Natural killer cell (primary cell): Measurements from ENCODE around the gene HNRNPK. TPM values are rescaled to one million over a fixed set of nuclear protein-coding genes. Genes with fewer than 3 reads are reported as not detected.

ENCODE experiments used
- ATAC-seq, 3 donors: fragments of 150-1000 bp in 2 of 3; fragments of 200-7000 bp in 1 of 3; cut with Tn5 transposase; 1 replicate in 1 of 3; 2 replicates in 2 of 3; pipeline ENCODE4 v1.10.0; 2021; ENCODE audit warnings: mild to moderate bottlenecking in 2 of 3, moderate library complexity in 2 of 3
- DNase-seq, 2 donors: peaks; one replicate each; pipeline versions ENCODE4 v3.0.0 to v3.0.0-alpha.2; 2013 to 2021; ENCODE audit warnings: mixed read lengths in 1 of 2
- H3K27ac ChIP-seq: one replicate; pipeline ENCODE4 v1.5.1; 2013; ENCODE audit warnings: mild to moderate bottlenecking, low read length
- H3K27me3 ChIP-seq: one replicate; pipeline ENCODE4 v1.6.1; 2013; ENCODE audit warnings: low read length; ENCODE audit not compliant: control insufficient read depth, insufficient read depth
- H3K36me3 ChIP-seq: one replicate; pipeline ENCODE4 v1.6.1; 2013; ENCODE audit warnings: low read length; ENCODE audit not compliant: control insufficient read depth, insufficient read depth
- H3K4me1 ChIP-seq: one replicate; pipeline ENCODE4 v1.6.1; 2013; ENCODE audit warnings: low read length; ENCODE audit not compliant: control insufficient read depth, insufficient read depth
- H3K4me3 ChIP-seq: one replicate; pipeline ENCODE4 v1.5.1; 2013; ENCODE audit warnings: low read length
- H3K9me3 ChIP-seq: one replicate; pipeline ENCODE4 v1.6.1; 2013; ENCODE audit warnings: low read length; ENCODE audit not compliant: control insufficient read depth, insufficient read depth
- H3K27ac Mint-ChIP-seq, 2 donors: one replicate each; pipeline ENCODE4 v1.8.0; 2022; ENCODE audit warnings: mild to moderate bottlenecking in 2 of 2, mixed read lengths in 2 of 2, moderate library complexity in 1 of 2
- H3K27me3 Mint-ChIP-seq, 2 donors: one replicate each; pipeline ENCODE4 v1.8.0; 2022; ENCODE audit warnings: low read depth in 2 of 2, mixed read lengths in 2 of 2
- H3K36me3 Mint-ChIP-seq: one replicate; pipeline ENCODE4 v1.8.0; 2022; ENCODE audit warnings: mixed read lengths
- H3K4me1 Mint-ChIP-seq, 2 donors: one replicate each; pipeline ENCODE4 v1.8.0; 2022; ENCODE audit warnings: mixed read lengths in 2 of 2
- H3K4me3 Mint-ChIP-seq: one replicate; pipeline ENCODE4 v1.8.0; 2022; ENCODE audit warnings: mild to moderate bottlenecking, moderate library complexity, mixed read lengths
- H3K9me3 Mint-ChIP-seq, 2 donors: one replicate each; pipeline ENCODE4 v1.8.0; 2022; ENCODE audit warnings: mixed read lengths in 2 of 2
- CTCF ChIP-seq: fragments of 200-600 bp; IDR thresholded peaks from one replicate; pipeline ENCODE4 v1.8.0; 2022; ENCODE audit warnings: antibody characterized with exemption
- WGBS: methylation state at CpG from one replicate; pipeline ENCODE4 v1.1.7; 2013; ENCODE audit warnings: missing lambda C conversion rate; ENCODE audit not compliant: insufficient coverage; 5-methylcytosine and 5-hydroxymethylcytosine counted together
- intact Hi-C: fragments of 100-400 bp; cut with micrococcal nuclease; formaldehyde crosslinking; loops from one replicate; pipeline ENCODE4 v1.14.2; 2022
- total RNA-seq, 4 donors: library from RNA; stranded (reverse); fragments of 120-200 nt in 1 of 4; gene quantifications; one replicate each; pipeline versions ENCODE4 v1.2.3 to v1.2.4, GENCODE V29; 2013 to 2022

Gene HNRNPK
- total RNA-seq, 3 donors from 2014 or later (not counting 1 experiment from before 2014, with no cell fraction given) = 703 to 872 (median 771) TPM

GRCh38 chr9:83965350-83966208, 14.4 kb downstream of the HNRNPK start:
- no peak for TF ChIP-seq CTCF
- intact Hi-C loops = no loop called here
- peaks cover 19 to 46% of the 10 kb centered on the region in 2 donors for H3K4me1 Mint-ChIP-seq
- no peak for DNase-seq
- Histone ChIP-seq H3K4me1 (no peaks in the 10 kb centered on the region), H3K4me3 (no peak overlapping the region), H3K27ac (no peak overlapping the region), H3K27me3 (no peaks in the 10 kb centered on the region), H3K36me3 (peaks cover 40% of the 10 kb centered on the region), H3K9me3 (no peaks in the 10 kb centered on the region)
- peak overlapping the region; percentile 10 for H3K4me3 Mint-ChIP-seq
- peak overlapping the region; percentile 55 to 78 for H3K27ac Mint-ChIP-seq
- 92% methylated on average over 11 of the region's 11 CpGs for WGBS
- no peaks in the 10 kb centered on the region for H3K9me3 Mint-ChIP-seq
- H3K36me3 Mint-ChIP-seq = peaks cover 29% of the 10 kb centered on the region
- peak in 1 of 3 donors; percentile 18 for ATAC-seq
- no peaks in the 10 kb centered on the region for H3K27me3 Mint-ChIP-seq

GRCh38 chr9:83964973-83965349, 15.1 kb downstream of the HNRNPK start:
- Mint-ChIP-seq H3K4me1 (peaks cover 15 to 39% of the 10 kb centered on the region in 2 donors), H3K4me3 (peak overlapping the region; percentile 42), H3K36me3 (peaks cover 23% of the 10 kb centered on the region), H3K27ac (peak overlapping the region; percentile 55 to 78), H3K9me3 (no peaks in the 10 kb centered on the region), H3K27me3 (no peaks in the 10 kb centered on the region)
- Histone ChIP-seq H3K27ac (no peak overlapping the region), H3K9me3 (no peaks in the 10 kb centered on the region), H3K36me3 (peaks cover 34% of the 10 kb centered on the region), H3K27me3 (no peaks in the 10 kb centered on the region), H3K4me1 (no peaks in the 10 kb centered on the region), H3K4me3 (no peak overlapping the region)
- no peak for DNase-seq
- ATAC-seq = peak in 1 of 3 donors; percentile 17
- TF ChIP-seq CTCF = no peak
- 81% methylated on average over 2 of the region's 2 CpGs for WGBS
- intact Hi-C loops = no loop called here

- no peaks in the 10 kb centered on the region for H3K9me3 Mint-ChIP-seq
- Histone ChIP-seq H3K9me3 (no peaks in the 10 kb centered on the region), H3K27ac (no peak overlapping the region), H3K36me3 (peaks cover 11% of the 10 kb centered on the region), H3K4me1 (peaks cover 2% of the 10 kb centered on the region), H3K4me3 (no peak overlapping the region), H3K27me3 (no peaks in the 10 kb centered on the region)
- intact Hi-C loops = no loop called here
- ATAC-seq (no peak), DNase-seq (no peak)
- WGBS = 88% methylated on average over 3 of the region's 3 CpGs
- H3K4me3 Mint-ChIP-seq = no peak overlapping the region
- no peaks in the 10 kb centered on the region for H3K27me3 Mint-ChIP-seq
- H3K4me1 Mint-ChIP-seq = peaks cover 9 to 24% of the 10 kb centered on the region in 2 donors
- no peak for TF ChIP-seq CTCF
- no peak overlapping the region for H3K27ac Mint-ChIP-seq
- H3K36me3 Mint-ChIP-seq = peaks cover 7% of the 10 kb centered on the region
Observed at GRCh38 chr9:83962165-83962564, 17.9 kb downstream of the HNRNPK start.
